Naive B cell (primary cell): ENCODE results near the gene CAPN8. TPM values are rescaled to one million over a fixed set of nuclear protein-coding genes. Genes with fewer than 3 reads are reported as not detected.
A peak's percentile ranks its signal among the peaks of the same experiment; 100 is the strongest.

Experiments used
- ATAC-seq, 2 donors: fragments of 150-1000 bp; cut with Tn5 transposase; 2 replicates each; pipeline ENCODE4 v1.10.0; 2021; ENCODE audit warnings: low read depth in 2 of 2, mild to moderate bottlenecking in 2 of 2, moderate library complexity in 2 of 2
- DNase-seq: peaks from one replicate; pipeline ENCODE4 v3.0.0; 2022
- H3K27ac Mint-ChIP-seq, 6 donors: one replicate each; pipeline ENCODE4 v1.8.0; 2020 to 2022; ENCODE audit warnings: mild to moderate bottlenecking in 6 of 6, mixed read lengths in 6 of 6, moderate library complexity in 5 of 6, inconsistent platforms in 2 of 6
- H3K27me3 Mint-ChIP-seq, 3 donors: one replicate each; pipeline ENCODE4 v1.8.0; 2021 to 2022; ENCODE audit warnings: mixed read lengths in 3 of 3, mild to moderate bottlenecking in 1 of 3
- H3K36me3 Mint-ChIP-seq, 2 donors: one replicate each; pipeline ENCODE4 v1.8.0; 2020 to 2022; ENCODE audit warnings: mixed read lengths in 2 of 2, inconsistent platforms in 1 of 2, mild to moderate bottlenecking in 1 of 2
- H3K4me1 Mint-ChIP-seq, 3 donors: one replicate each; pipeline ENCODE4 v1.8.0; 2020 to 2022; ENCODE audit warnings: mixed read lengths in 3 of 3, inconsistent platforms in 1 of 3, mild to moderate bottlenecking in 1 of 3, moderate library complexity in 1 of 3
- H3K4me3 Mint-ChIP-seq, 8 donors: one replicate each; pipeline ENCODE4 v1.8.0; 2020 to 2022; ENCODE audit warnings: mild to moderate bottlenecking in 8 of 8, mixed read lengths in 8 of 8, moderate library complexity in 8 of 8, inconsistent platforms in 2 of 8
- H3K9me3 Mint-ChIP-seq, 7 donors: one replicate each; pipeline ENCODE4 v1.8.0; 2020 to 2022; ENCODE audit warnings: mixed read lengths in 7 of 7, mild to moderate bottlenecking in 5 of 7, inconsistent platforms in 2 of 7, moderate library complexity in 1 of 7
- polyA plus RNA-seq, 6 donors: library from polyadenylated mRNA; unstranded; fragments of 300-500 nt; fragmentation: Illumina TruSeq; gene quantifications; one replicate each; pipeline ENCODE4 v1.2.3, GENCODE V29; 2021; ENCODE audit warnings: low read depth in 6 of 6

Gene CAPN8
- polyA plus RNA-seq = not detected

GRCh38 chr1:223665592-223666312, at the start of gene CAPN8:
Gene CAPN8, minus strand, starts transcription at chr1:223665701. Its CDS starts 55 bp downstream, at chr1:223665646.
- Mint-ChIP-seq H3K27me3 (peaks cover 12 to 36% (median 34%) of the 10 kb centered on the region in 3 donors), H3K27ac (no peak within 1 kb of the TSS), H3K36me3 (no peaks in the 10 kb centered on the region), H3K9me3 (peaks cover 0 to 1% (median 0%) of the 10 kb centered on the region in 7 donors), H3K4me1 (peaks cover 0 to 3% (median 0%) of the 10 kb centered on the region in 3 donors), H3K4me3 (no peak within 1 kb of the TSS)
- ATAC-seq = no peak
- no peak for DNase-seq

GRCh38 chr1:223714849-223715603, 49.5 kb upstream of the CAPN8 start:
- Mint-ChIP-seq H3K4me3 (peak overlapping the region in 4 of 8 donors; percentile 14 to 84 (median 44)), H3K9me3 (no peaks in the 10 kb centered on the region), H3K36me3 (peaks cover 0 to 7% of the 10 kb centered on the region in 2 donors), H3K27ac (peak overlapping the region in 3 of 6 donors; percentile 57 to 79 (median 58)), H3K27me3 (no peaks in the 10 kb centered on the region), H3K4me1 (peaks cover 43 to 69% (median 48%) of the 10 kb centered on the region in 3 donors)
- no peak for DNase-seq
- no peak for ATAC-seq

GRCh38 chr1:223714421-223714724, 48.9 kb upstream of the CAPN8 start:
- ATAC-seq (no peak), DNase-seq (no peak)
- Mint-ChIP-seq H3K4me1 (peaks cover 43 to 69% (median 48%) of the 10 kb centered on the region in 3 donors), H3K9me3 (no peaks in the 10 kb centered on the region), H3K27me3 (no peaks in the 10 kb centered on the region), H3K27ac (peak overlapping the region in 1 of 6 donors; percentile 58), H3K4me3 (peak overlapping the region in 3 of 8 donors; percentile 59 to 84 (median 62)), H3K36me3 (peaks cover 0 to 7% of the 10 kb centered on the region in 2 donors)

DNA sequence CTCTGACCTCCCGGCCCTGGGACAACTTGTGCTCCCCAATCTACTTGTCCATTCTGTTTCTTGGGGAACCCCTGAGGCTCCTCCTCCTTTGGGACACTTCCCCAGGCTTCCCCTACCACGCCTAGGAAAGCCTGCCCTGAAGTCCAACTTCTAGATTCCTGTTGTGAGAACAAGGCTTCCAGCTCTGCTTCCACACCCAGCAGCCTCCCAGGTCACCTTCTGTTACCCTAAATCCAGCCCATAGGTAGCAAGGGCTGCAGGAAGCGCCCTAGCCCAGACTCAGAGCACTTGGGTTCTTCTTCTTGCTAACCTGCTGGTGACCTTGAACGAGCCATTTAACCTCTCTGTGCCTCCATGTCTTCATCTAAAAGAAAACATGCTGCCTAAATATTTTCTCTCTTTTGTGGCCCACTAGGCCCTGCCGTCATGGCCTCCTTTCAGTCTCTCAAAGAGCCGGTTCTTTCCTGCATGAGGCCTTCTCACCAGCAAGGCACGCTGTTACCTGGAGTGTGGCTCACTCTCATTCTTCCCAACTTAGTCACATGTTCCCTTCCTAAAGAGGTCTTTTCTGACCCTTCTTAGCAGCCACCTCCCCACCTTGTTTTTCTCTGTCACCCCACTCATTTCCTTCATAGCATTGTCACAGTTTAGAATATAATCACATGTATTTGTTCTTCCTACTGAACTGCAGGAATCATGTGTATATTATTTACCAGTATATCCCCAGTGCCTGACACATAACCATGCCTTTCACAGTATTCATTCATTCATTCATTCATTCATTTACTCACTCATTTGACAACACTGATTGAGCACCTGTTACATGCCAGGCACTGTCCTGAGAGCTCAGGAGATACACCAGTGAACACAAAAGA, 48.3 kb upstream of the CAPN8 start:
- DNase-seq = no peak
- Mint-ChIP-seq H3K4me3 (peak overlapping the region; percentile 62 to 93 (median 88)), H3K36me3 (peaks cover 0 to 7% of the 10 kb centered on the region in 2 donors)

DNA sequence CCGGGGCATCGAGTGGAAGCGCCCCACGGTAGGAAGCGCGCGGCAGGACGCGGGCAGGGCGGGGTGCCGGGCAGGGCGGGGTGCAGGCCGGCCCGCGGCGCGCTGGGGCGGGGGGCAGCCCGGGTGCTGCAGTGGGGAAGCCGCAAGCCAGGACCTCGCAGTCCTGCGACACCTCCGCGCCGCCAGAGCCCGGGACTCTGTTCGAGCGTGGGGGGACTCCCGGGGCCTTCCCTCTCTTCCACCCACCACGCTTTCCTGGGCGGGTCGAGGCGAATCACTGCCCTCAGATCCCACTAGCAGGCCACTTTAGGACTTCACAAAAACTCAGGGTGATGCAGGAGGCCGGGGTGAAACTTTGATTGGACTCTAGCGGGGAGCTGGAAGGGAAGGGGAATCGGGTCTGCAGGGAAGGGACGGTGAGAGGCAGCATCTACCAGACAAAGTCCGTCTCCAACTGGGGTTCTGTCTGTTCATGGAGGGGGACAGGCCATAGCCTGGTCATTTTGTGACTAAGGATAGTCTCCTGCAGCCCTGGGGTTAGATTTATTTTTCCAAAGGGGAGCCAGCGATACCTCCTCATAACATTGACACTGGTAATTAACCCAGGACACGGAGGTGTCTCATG, 47.5 kb upstream of the CAPN8 start:
- ATAC-seq = peak; percentile 47 to 59
- H3K9me3 Mint-ChIP-seq = no peaks in the 10 kb centered on the region
- peak overlapping the region; percentile 62 to 93 (median 88) for H3K4me3 Mint-ChIP-seq
- H3K27ac Mint-ChIP-seq = peak overlapping the region in 3 of 6 donors; percentile 3 to 59 (median 19)
- peaks cover 0 to 7% of the 10 kb centered on the region in 2 donors for H3K36me3 Mint-ChIP-seq
- DNase-seq = peak; percentile 25
- H3K4me1 Mint-ChIP-seq = peaks cover 43 to 64% (median 48%) of the 10 kb centered on the region in 3 donors
- peaks cover 0 to 10% (median 0%) of the 10 kb centered on the region in 3 donors for H3K27me3 Mint-ChIP-seq

More for the DNA sequence above, 48.3 kb upstream of the CAPN8 start:
- H3K27me3 Mint-ChIP-seq = peaks cover 0 to 2% (median 0%) of the 10 kb centered on the region in 3 donors
- H3K27ac Mint-ChIP-seq = peak overlapping the region in 4 of 6 donors; percentile 3 to 78 (median 38)
- H3K4me1 Mint-ChIP-seq = peaks cover 43 to 69% (median 48%) of the 10 kb centered on the region in 3 donors
- no peak for ATAC-seq
- H3K9me3 Mint-ChIP-seq = no peaks in the 10 kb centered on the region

DNA sequence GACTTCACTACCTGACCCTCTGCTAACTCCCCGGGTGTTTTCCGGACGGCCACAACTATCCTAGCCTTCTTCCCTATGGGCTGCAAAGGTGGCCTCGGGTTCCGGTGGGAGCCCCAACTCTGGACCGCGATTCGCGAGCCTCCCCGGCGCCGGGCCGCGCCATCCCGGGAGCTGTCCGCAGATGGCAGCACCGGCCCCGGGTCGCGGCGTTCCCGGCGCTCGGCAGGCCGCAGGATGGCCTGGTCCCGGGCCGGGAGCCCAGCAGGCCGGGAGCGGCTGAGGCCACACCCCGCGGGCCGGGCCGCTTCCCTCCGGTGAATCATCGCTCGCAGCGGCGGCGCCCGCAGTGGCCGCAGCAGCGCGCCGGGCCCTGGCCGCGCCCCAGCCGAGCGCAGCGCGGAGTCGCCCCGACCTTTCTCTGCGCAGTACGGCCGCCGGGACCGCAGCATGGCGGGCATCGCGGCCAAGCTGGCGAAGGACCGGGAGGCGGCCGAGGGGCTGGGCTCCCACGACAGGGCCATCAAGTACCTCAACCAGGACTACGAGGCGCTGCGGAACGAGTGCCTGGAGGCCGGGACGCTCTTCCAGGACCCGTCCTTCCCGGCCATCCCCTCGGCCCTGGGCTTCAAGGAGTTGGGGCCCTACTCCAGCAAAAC, 46.8 kb upstream of the CAPN8 start, which contains the start of gene CAPN2:
Gene CAPN2 (plus strand): TSS at position 346 of the 656 bp plus-strand sequence. CDS start 102 bp downstream, at position 448.
- peaks cover 0 to 7% of the 10 kb centered on the region in 2 donors for H3K36me3 Mint-ChIP-seq
- H3K27ac Mint-ChIP-seq = peak within 1 kb of the TSS in 3 of 6 donors; percentile 19 to 76 (median 21)
- H3K4me3 Mint-ChIP-seq = peak within 1 kb of the TSS; percentile 62 to 93 (median 88)
- DNase-seq = peak; percentile 42
- peaks cover 0 to 15% (median 2%) of the 10 kb centered on the region in 3 donors for H3K27me3 Mint-ChIP-seq
- H3K4me1 Mint-ChIP-seq = peaks cover 40 to 57% (median 43%) of the 10 kb centered on the region in 3 donors
- H3K9me3 Mint-ChIP-seq = no peaks in the 10 kb centered on the region
- peak; percentile 62 to 63 for ATAC-seq

- peak overlapping the region in 2 of 6 donors; percentile 21 to 76 for H3K27ac Mint-ChIP-seq
- no peaks in the 10 kb centered on the region for H3K9me3 Mint-ChIP-seq
- H3K4me3 Mint-ChIP-seq = peak overlapping the region; percentile 59 to 89 (median 81)
- no peak for ATAC-seq
- peaks cover 0 to 20% (median 5%) of the 10 kb centered on the region in 3 donors for H3K27me3 Mint-ChIP-seq
- peaks cover 0 to 2% of the 10 kb centered on the region in 2 donors for H3K36me3 Mint-ChIP-seq
- peaks cover 35 to 52% (median 37%) of the 10 kb centered on the region in 3 donors for H3K4me1 Mint-ChIP-seq
- DNase-seq = no peak
Measured at GRCh38 chr1:223711747-223712193, 46.3 kb upstream of the CAPN8 start.

DNA sequence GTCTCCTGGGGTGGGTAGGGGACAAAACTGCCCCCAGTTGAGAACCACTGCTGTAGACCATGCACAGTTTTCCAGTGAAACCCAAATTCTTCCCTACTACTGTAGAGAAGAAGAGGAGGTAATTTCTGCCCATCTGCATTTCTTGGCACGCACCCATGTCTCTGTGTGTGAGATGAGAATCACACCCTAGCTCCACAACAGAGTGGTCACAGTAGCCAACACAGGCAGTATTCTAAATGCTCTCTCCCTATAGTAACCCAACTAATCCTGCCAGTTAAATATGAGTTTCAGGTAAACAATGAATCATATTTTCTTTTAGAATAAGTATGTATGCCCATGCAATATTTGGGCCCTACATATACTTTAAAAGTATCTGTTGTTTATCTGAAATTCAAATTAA, 45.7 kb upstream of the CAPN8 start:
- no peaks in the 10 kb centered on the region for H3K36me3 Mint-ChIP-seq
- H3K4me1 Mint-ChIP-seq = peaks cover 29 to 46% (median 31%) of the 10 kb centered on the region in 3 donors
- DNase-seq = no peak
- no peaks in the 10 kb centered on the region for H3K9me3 Mint-ChIP-seq
- H3K27ac Mint-ChIP-seq = no peak overlapping the region
- no peak for ATAC-seq
- H3K27me3 Mint-ChIP-seq = peaks cover 0 to 20% (median 5%) of the 10 kb centered on the region in 3 donors
- H3K4me3 Mint-ChIP-seq = peak overlapping the region; percentile 59 to 89 (median 81)

- no peaks in the 10 kb centered on the region for H3K9me3 Mint-ChIP-seq
- H3K4me1 Mint-ChIP-seq = peaks cover 24 to 39% (median 26%) of the 10 kb centered on the region in 3 donors
- peaks cover 0 to 20% (median 5%) of the 10 kb centered on the region in 3 donors for H3K27me3 Mint-ChIP-seq
- DNase-seq (no peak), ATAC-seq (no peak)
- peak overlapping the region in 2 of 6 donors; percentile 26 to 87 for H3K27ac Mint-ChIP-seq
- peak overlapping the region in 3 of 8 donors; percentile 2 to 89 (median 81) for H3K4me3 Mint-ChIP-seq
- H3K36me3 Mint-ChIP-seq = no peaks in the 10 kb centered on the region
Measured at GRCh38 chr1:223710179-223711133, 45.0 kb upstream of the CAPN8 start.

GRCh38 chr1:223709598-223709997, 44.1 kb upstream of the CAPN8 start:
- H3K27ac Mint-ChIP-seq = no peak overlapping the region
- H3K4me1 Mint-ChIP-seq = peaks cover 16 to 34% (median 18%) of the 10 kb centered on the region in 3 donors
- peaks cover 0 to 20% (median 5%) of the 10 kb centered on the region in 3 donors for H3K27me3 Mint-ChIP-seq
- H3K4me3 Mint-ChIP-seq = peak overlapping the region in 1 of 8 donors; percentile 71
- DNase-seq (no peak), ATAC-seq (no peak)
- H3K36me3 Mint-ChIP-seq = no peaks in the 10 kb centered on the region
- H3K9me3 Mint-ChIP-seq = no peaks in the 10 kb centered on the region
